Measurements from ENCODE around the gene FAXC. TPM values are rescaled to one million over a fixed set of nuclear protein-coding genes. Genes with fewer than 3 reads are reported as not detected.

FAXC gene
- total and polyA plus RNA-seq, 7 donors = 0.36 to 0.73 (median 0.64) TPM; not detected in 4

GRCh38 chr6:99297415-99297814 is 52.1 kb downstream of the FAXC start:
- intact Hi-C loops (cut with DNase I) = no loop called here
- WGBS, 3 donors = 83 to 88% (median 87%) methylated on average over 5 of the region's 5 CpGs
- TF ChIP-seq CTCF (IDR thresholded peaks at IDR 0.05) = no peak
- DNase-seq = no peak
- no peaks in the 10 kb centered on the region for H3K9me3 ChIP-seq
- H3K27me3 ChIP-seq (ENCODE audit: insufficient read depth in 3 of 3, low read length in 2 of 3) = peaks cover 0 to 2% (median 0%) of the 10 kb centered on the region in 3 donors
- H3K27ac ChIP-seq = no peak overlapping the region
- no peaks in the 10 kb centered on the region for H3K4me1 ChIP-seq
- H3K36me3 ChIP-seq (ENCODE audit: insufficient read depth in 1 of 2, low read depth in 1 of 2) = no peaks in the 10 kb centered on the region
- H3K4me3 ChIP-seq = no peak overlapping the region
- no peak for ATAC-seq

GRCh38 chr6:99297006-99297405 is 52.5 kb downstream of the FAXC start:
- H3K4me1 ChIP-seq = no peaks in the 10 kb centered on the region
- DNase-seq (no peak), ATAC-seq (no peak)
- no peaks in the 10 kb centered on the region for H3K36me3 ChIP-seq (ENCODE audit: insufficient read depth in 1 of 2, low read depth in 1 of 2)
- WGBS, 3 donors = 95 to 96% (median 96%) methylated on average over 1 of the region's 1 CpG
- no peak for TF ChIP-seq CTCF (IDR thresholded peaks at IDR 0.05)
- no peaks in the 10 kb centered on the region for H3K9me3 ChIP-seq
- no peak overlapping the region for H3K4me3 ChIP-seq
- H3K27ac ChIP-seq = no peak overlapping the region
- H3K27me3 ChIP-seq (ENCODE audit: insufficient read depth in 3 of 3, low read length in 2 of 3) = peaks cover 0 to 2% (median 0%) of the 10 kb centered on the region in 3 donors
- intact Hi-C loops (cut with DNase I) = no loop called here

GRCh38 chr6:99296261-99296660 is 53.2 kb downstream of the FAXC start:
- Histone ChIP-seq H3K27ac (no peak overlapping the region), H3K27me3 (ENCODE audit: insufficient read depth in 3 of 3, low read length in 2 of 3) (peaks cover 0 to 2% (median 0%) of the 10 kb centered on the region in 3 donors), H3K4me3 (no peak overlapping the region), H3K9me3 (no peaks in the 10 kb centered on the region), H3K36me3 (ENCODE audit: insufficient read depth in 1 of 2, low read depth in 1 of 2) (no peaks in the 10 kb centered on the region), H3K4me1 (no peaks in the 10 kb centered on the region)
- TF ChIP-seq CTCF (IDR thresholded peaks at IDR 0.05) = no peak
- DNase-seq = no peak
- no peak for ATAC-seq
- 76 to 79% (median 79%) methylated on average over 5 of the region's 5 CpGs for WGBS, 3 donors
- intact Hi-C loops (cut with DNase I) = no loop called here

GRCh38 chr6:99295276-99295675 is 54.2 kb downstream of the FAXC start:
- intact Hi-C loops (cut with DNase I) = no loop called here
- no peaks in the 10 kb centered on the region for H3K9me3 ChIP-seq
- no peaks in the 10 kb centered on the region for H3K36me3 ChIP-seq (ENCODE audit: insufficient read depth in 1 of 2, low read depth in 1 of 2)
- 85 to 89% (median 85%) methylated on average over 3 of the region's 3 CpGs for WGBS, 3 donors
- no peak overlapping the region for H3K4me3 ChIP-seq
- H3K27ac ChIP-seq = no peak overlapping the region
- peaks cover 0 to 2% (median 0%) of the 10 kb centered on the region in 3 donors for H3K27me3 ChIP-seq (ENCODE audit: insufficient read depth in 3 of 3, low read length in 2 of 3)
- no peak for DNase-seq
- ATAC-seq = no peak
- no peak for TF ChIP-seq CTCF (IDR thresholded peaks at IDR 0.05)
- H3K4me1 ChIP-seq = no peaks in the 10 kb centered on the region

GRCh38 chr6:99294786-99295185 is 54.7 kb downstream of the FAXC start:
- intact Hi-C loops (cut with DNase I) = no loop called here
- Histone ChIP-seq H3K9me3 (no peaks in the 10 kb centered on the region), H3K27ac (no peak overlapping the region), H3K4me3 (no peak overlapping the region), H3K36me3 (ENCODE audit: insufficient read depth in 1 of 2, low read depth in 1 of 2) (no peaks in the 10 kb centered on the region), H3K27me3 (ENCODE audit: insufficient read depth in 3 of 3, low read length in 2 of 3) (no peaks in the 10 kb centered on the region), H3K4me1 (no peaks in the 10 kb centered on the region)
- ATAC-seq (no peak), DNase-seq (no peak)
- 90 to 93% (median 90%) methylated on average over 6 of the region's 6 CpGs for WGBS, 3 donors
- no peak for TF ChIP-seq CTCF (IDR thresholded peaks at IDR 0.05)

All from psoas muscle (tissue), 8 donors.